Measurements from ENCODE around the gene RGL1.

GRCh38 chr1:183882335-183883167 is 77.6 kb downstream of the RGL1 start:
- TF ChIP-seq CTCF (IDR thresholded peaks at IDR 0.05; ENCODE audit: low read length) (no peak), EZH2phosphoT487 (IDR thresholded peaks at IDR 0.05; ENCODE audit: low read length) (no peak), EZH2 (optimal IDR thresholded peaks at IDR 0.05; ENCODE audit: low read depth, low read length) (no peak)

All from MM.1S (cell line).